Activated CD8-positive, alpha-beta T cell treated with anti-CD3 and anti-CD28 coated beads for 36 hours (primary cell): ENCODE data around the gene WDFY2. TPM values are rescaled to one million over a fixed set of nuclear protein-coding genes. Genes with fewer than 3 reads are reported as not detected.

Experiments used
- ATAC-seq: fragments of 200-7000 bp; cut with Tn5 transposase; one replicate; pipeline ENCODE4 v1.10.0; 2021; ENCODE audit warnings: mild to moderate bottlenecking, moderate library complexity
- CTCF ChIA-PET: fragments of 350-600 bp; sonication (Branson Sonifier 250); formaldehyde crosslinking; loops from one replicate; lab custom pipeline; 2021; ENCODE audit warnings: antibody characterized with exemption; lab: Charles Lee
- POLR2A ChIA-PET: fragments of 350-600 bp; sonication (Branson Sonifier 250); formaldehyde crosslinking; loops from one replicate; lab custom pipeline; 2021; ENCODE audit warnings: antibody characterized with exemption; lab: Charles Lee
- DNase-seq: peaks from one replicate; pipeline ENCODE4 v3.0.0-alpha.2; 2020
- H3K27ac Mint-ChIP-seq: one replicate; pipeline ENCODE4 v1.8.0; 2021; ENCODE audit warnings: mild to moderate bottlenecking, mixed read lengths
- H3K27me3 Mint-ChIP-seq: one replicate; pipeline ENCODE4 v1.8.0; 2021; ENCODE audit warnings: mixed read lengths
- H3K36me3 Mint-ChIP-seq: one replicate; pipeline ENCODE4 v1.8.0; 2021; ENCODE audit warnings: low read depth, mixed read lengths
- H3K4me1 Mint-ChIP-seq: one replicate; pipeline ENCODE4 v1.8.0; 2021; ENCODE audit warnings: low read depth, mixed read lengths
- H3K4me3 Mint-ChIP-seq: one replicate; pipeline ENCODE4 v1.8.0; 2021; ENCODE audit warnings: mild to moderate bottlenecking, moderate library complexity, mixed read lengths
- H3K9me3 Mint-ChIP-seq: one replicate; pipeline ENCODE4 v1.8.0; 2021; ENCODE audit warnings: mixed read lengths
- CTCF ChIP-seq: fragments of 200-600 bp; IDR thresholded peaks from one replicate; pipeline ENCODE4 v1.8.0; 2022; ENCODE audit warnings: antibody characterized with exemption, mild to moderate bottlenecking
- intact Hi-C: fragments of 100-400 bp; cut with micrococcal nuclease; formaldehyde crosslinking; loops from one replicate; pipeline ENCODE4 v1.10.0; 2022
- total RNA-seq, 2 experiments: library from RNA; stranded (reverse); gene quantifications; one replicate each; pipeline ENCODE4 v1.2.3, GENCODE V29; 2021

Gene WDFY2
- total RNA-seq, 2 experiments from 2014 or later = 11.2 to 11.6 TPM

GRCh38 chr13:51713807-51714206 lies 129.5 kb downstream of the WDFY2 start:
- TF ChIP-seq CTCF = no peak
- ChIA-PET POLR2A (no interaction called here), CTCF (no interaction called here)
- H3K27ac Mint-ChIP-seq = no peak overlapping the region
- no peaks in the 10 kb centered on the region for H3K36me3 Mint-ChIP-seq
- no peak overlapping the region for H3K4me3 Mint-ChIP-seq
- intact Hi-C loops = no loop called here
- DNase-seq (no peak), ATAC-seq (no peak)
- no peaks in the 10 kb centered on the region for H3K9me3 Mint-ChIP-seq
- no peaks in the 10 kb centered on the region for H3K4me1 Mint-ChIP-seq
- no peaks in the 10 kb centered on the region for H3K27me3 Mint-ChIP-seq

DNA sequence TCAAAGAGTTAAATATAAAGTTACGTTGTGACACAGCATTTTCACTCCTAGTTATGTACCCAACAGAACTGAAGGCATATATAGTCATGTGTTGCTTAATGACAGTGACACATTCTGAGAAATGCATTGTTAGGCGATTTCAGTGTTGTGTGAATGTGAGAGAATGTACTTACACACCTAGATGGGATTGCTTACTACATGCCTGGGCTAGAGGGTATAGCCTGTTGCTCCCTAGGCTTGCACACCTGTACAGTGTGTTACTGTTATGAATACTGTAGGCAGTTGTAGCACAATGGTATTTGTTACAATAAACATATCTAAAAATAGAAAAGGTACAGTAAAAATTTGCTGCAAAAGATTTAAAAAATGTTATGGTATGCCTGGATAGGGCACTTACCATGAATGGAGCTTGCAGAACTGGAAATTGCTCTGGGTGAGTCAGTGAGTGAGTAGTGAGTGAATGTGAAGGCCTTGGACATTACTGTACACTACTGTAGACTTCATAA lies 130.5 kb downstream of the WDFY2 start:
- DNase-seq (no peak), ATAC-seq (peak; percentile 49)
- TF ChIP-seq CTCF = no peak
- CTCF ChIA-PET = no interaction called here
- no peak overlapping the region for H3K27ac Mint-ChIP-seq
- POLR2A ChIA-PET = interaction anchor here (0.8 kb wide), 1 partner anchor 49 kb away, joined by 4 read pairs; no protein-coding TSS in a partner anchor
- no peaks in the 10 kb centered on the region for H3K27me3 Mint-ChIP-seq
- no peaks in the 10 kb centered on the region for H3K9me3 Mint-ChIP-seq
- H3K4me1 Mint-ChIP-seq = no peaks in the 10 kb centered on the region
- H3K4me3 Mint-ChIP-seq = no peak overlapping the region
- intact Hi-C loops = no loop called here
- H3K36me3 Mint-ChIP-seq = no peaks in the 10 kb centered on the region

DNA sequence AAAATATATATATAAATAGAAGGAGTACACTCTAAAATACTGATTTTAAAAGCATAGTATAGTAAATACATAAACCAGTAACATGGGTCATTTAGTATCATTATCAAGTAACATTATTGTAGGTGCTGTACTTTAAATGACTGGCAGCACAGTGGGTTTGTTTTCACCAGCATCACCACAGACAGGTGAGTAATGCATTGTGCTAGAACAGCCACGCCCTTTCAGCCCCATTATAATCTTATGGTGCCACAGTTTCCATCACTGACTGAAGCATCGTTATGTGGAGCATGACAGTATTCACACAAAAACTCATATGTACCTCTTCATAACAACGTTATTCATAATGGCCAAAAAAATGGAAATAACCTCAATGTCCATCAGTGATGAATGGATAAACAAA lies 131.4 kb downstream of the WDFY2 start:
- Mint-ChIP-seq H3K36me3 (no peaks in the 10 kb centered on the region), H3K4me1 (no peaks in the 10 kb centered on the region), H3K4me3 (no peak overlapping the region), H3K9me3 (no peaks in the 10 kb centered on the region), H3K27ac (no peak overlapping the region), H3K27me3 (no peaks in the 10 kb centered on the region)
- ChIA-PET POLR2A (interaction anchor here (0.8 kb wide), 1 partner anchor 49 kb away, joined by 4 read pairs; no protein-coding TSS in a partner anchor), CTCF (no interaction called here)
- TF ChIP-seq CTCF = no peak
- intact Hi-C loops = no loop called here
- ATAC-seq (peak; percentile 53), DNase-seq (peak; percentile 22)

DNA sequence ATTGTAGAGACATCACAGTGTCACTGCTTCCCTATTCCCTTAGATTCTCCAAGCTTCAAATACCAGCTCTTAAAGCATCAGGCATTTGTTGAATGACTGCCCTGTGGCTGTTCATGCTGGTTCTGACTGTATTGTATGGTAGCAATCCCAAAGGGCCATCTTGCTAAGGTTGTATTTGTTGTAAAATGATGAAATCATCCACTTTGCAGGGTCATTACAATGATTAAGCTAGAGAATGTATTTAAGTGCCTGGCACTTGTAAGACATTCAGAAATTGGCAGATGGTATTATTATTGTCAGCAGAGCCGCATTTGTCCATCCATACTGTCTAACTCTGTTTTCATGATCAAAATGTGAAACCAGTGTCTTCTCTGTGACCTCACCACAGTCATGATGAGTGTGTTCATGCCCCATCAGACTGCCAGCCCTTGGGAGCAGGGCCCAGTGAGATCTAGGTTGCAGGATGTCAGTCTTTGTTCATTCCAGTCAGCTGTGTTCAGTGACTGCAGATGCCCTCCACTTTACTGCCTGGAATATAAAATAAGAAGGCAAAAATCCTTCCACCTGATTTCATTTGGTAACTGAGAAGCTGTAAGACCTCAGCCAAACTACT lies 133.6 kb downstream of the WDFY2 start:
- H3K9me3 Mint-ChIP-seq = no peaks in the 10 kb centered on the region
- H3K4me3 Mint-ChIP-seq = no peak overlapping the region
- TF ChIP-seq CTCF = no peak
- no peaks in the 10 kb centered on the region for H3K36me3 Mint-ChIP-seq
- DNase-seq (no peak), ATAC-seq (no peak)
- no peaks in the 10 kb centered on the region for H3K27me3 Mint-ChIP-seq
- no peak overlapping the region for H3K27ac Mint-ChIP-seq
- POLR2A ChIA-PET = interaction anchor here (0.8 to 1.1 kb wide), 3 partner anchors 18 to 131 kb away, joined by 3 to 4 read pairs (median 3); no protein-coding TSS in a partner anchor
- intact Hi-C loops = no loop called here
- CTCF ChIA-PET = no interaction called here
- no peaks in the 10 kb centered on the region for H3K4me1 Mint-ChIP-seq

- intact Hi-C loops = no loop called here
- CTCF ChIA-PET = interaction anchor here (0.8 kb wide), 1 partner anchor 45 kb away, joined by 3 read pairs; no protein-coding TSS in a partner anchor
- Mint-ChIP-seq H3K4me1 (no peaks in the 10 kb centered on the region), H3K9me3 (no peaks in the 10 kb centered on the region), H3K27ac (no peak overlapping the region), H3K4me3 (no peak overlapping the region), H3K36me3 (no peaks in the 10 kb centered on the region), H3K27me3 (no peaks in the 10 kb centered on the region)
- no peak for TF ChIP-seq CTCF
- POLR2A ChIA-PET = no interaction called here
- ATAC-seq (no peak), DNase-seq (no peak)
These were observed 135.1 kb downstream of the WDFY2 start for GRCh38 chr13:51719394-51719793.
